Neural cell (in vitro differentiated cells): Measurements from ENCODE around the gene DENND1A. TPM values are rescaled to one million over a fixed set of nuclear protein-coding genes. Genes with fewer than 3 reads are reported as not detected.
A peak's percentile ranks its signal among the peaks of the same experiment; 100 is the strongest.

Source experiments
- H2AFZ ChIP-seq: fragments of 200-600, 300-800 bp; sonication (generic), shearing (Covaris generic); 2 replicates; pipeline ENCODE4 v1.6.0; 2014; ENCODE audit warnings: low read depth, mild to moderate bottlenecking, antibody characterized with exemption, low read length, moderate library complexity
- H3F3A ChIP-seq: fragments of 200-600 bp; shearing (Covaris generic); 2 replicates; pipeline ENCODE4 v1.6.1; 2016; ENCODE audit warnings: mild to moderate bottlenecking, moderate library complexity, mixed read lengths, antibody characterized with exemption, low read length; ENCODE audit not compliant: insufficient read depth, poor library complexity, severe bottlenecking
- H3K27ac ChIP-seq: fragments of 200-600, 300-800 bp; sonication (generic), shearing (Covaris generic); 2 replicates; pipeline ENCODE4 v1.5.1; 2014; ENCODE audit warnings: mild to moderate bottlenecking, low read length, moderate library complexity
- H3K27me3 ChIP-seq: fragments of 300-800, 200-600 bp; sonication (generic), shearing (Covaris generic); 2 replicates; pipeline ENCODE4 v1.6.0; 2014; ENCODE audit warnings: mild to moderate bottlenecking, low read depth, low read length, moderate library complexity; ENCODE audit not compliant: insufficient read depth
- H3K36me3 ChIP-seq: fragments of 300-800, 200-600 bp; sonication (generic), shearing (Covaris generic); 2 replicates; pipeline ENCODE4 v1.5.1; 2014; ENCODE audit warnings: mild to moderate bottlenecking, antibody characterized with exemption, low read length, moderate library complexity; ENCODE audit not compliant: insufficient read depth
- H3K4me2 ChIP-seq: fragments of 300-800, 200-600 bp; sonication (generic), shearing (Covaris generic); 2 replicates; pipeline ENCODE4 v1.6.0; 2014; ENCODE audit warnings: mild to moderate bottlenecking, low read length
- H3K4me3 ChIP-seq: fragments of 300-800, 200-600 bp; sonication (generic), shearing (Covaris generic); 2 replicates; pipeline ENCODE4 v1.5.1; 2014; ENCODE audit warnings: mild to moderate bottlenecking, low read length, moderate library complexity
- H3K79me2 ChIP-seq: fragments of 200-600 bp; shearing (Covaris generic); replicated peaks from 2 replicates; pipeline ENCODE4 v1.6.0; 2014; ENCODE audit warnings: mild to moderate bottlenecking, low read length, moderate library complexity; ENCODE audit not compliant: insufficient read depth
- H3K9ac ChIP-seq: fragments of 300-800, 200-600 bp; sonication (generic), shearing (Covaris generic); 2 replicates; pipeline ENCODE4 v1.6.1; 2016; ENCODE audit warnings: mild to moderate bottlenecking, low read length, mixed read lengths
- H3K9me2 ChIP-seq: fragments of 200-600 bp; shearing (Covaris generic); 2 replicates; pipeline ENCODE4 v1.6.1; 2016; ENCODE audit warnings: mild to moderate bottlenecking, low read length, mixed read lengths; ENCODE audit not compliant: insufficient read depth
- H3K9me3 ChIP-seq: fragments of 200-600, 300-800 bp; sonication (generic), shearing (Covaris generic); 2 replicates; pipeline ENCODE4 v1.6.1; 2016; ENCODE audit warnings: mild to moderate bottlenecking, mixed run types, low read length, moderate library complexity, mixed read lengths
- H4K20me1 ChIP-seq: fragments of 200-600 bp; shearing (Covaris generic); 2 replicates; pipeline ENCODE4 v1.6.1; 2016; ENCODE audit warnings: mild to moderate bottlenecking, mixed run types; ENCODE audit not compliant: insufficient read depth
- CTCF ChIP-seq: fragments of 450-650 bp; IDR thresholded peaks from 2 replicates; pipeline ENCODE4 v1.5.1; 2014; ENCODE audit warnings: antibody characterized with exemption, mild to moderate bottlenecking, moderate library complexity; ENCODE audit not compliant: poor library complexity, severe bottlenecking
- EP300 ChIP-seq: fragments of 450-650 bp; conservative IDR thresholded peaks from 2 replicates; pipeline ENCODE4 v1.6.1; 2014; ENCODE audit warnings: antibody characterized with exemption, mild to moderate bottlenecking, moderate library complexity; ENCODE audit not compliant: poor library complexity, severe bottlenecking
- EZH2 ChIP-seq: fragments of 200-600, 300-800 bp; shearing (Covaris generic), sonication (generic); IDR thresholded peaks from 2 replicates; pipeline ENCODE4 v1.6.1; 2014; ENCODE audit warnings: antibody characterized with exemption, low read length, borderline replicate concordance, mild to moderate bottlenecking; ENCODE audit not compliant: insufficient read depth, poor library complexity, severe bottlenecking
- MXI1 ChIP-seq: fragments of 450-650 bp; conservative IDR thresholded peaks from 2 replicates; pipeline ENCODE4 v1.6.1; 2014; ENCODE audit warnings: antibody characterized with exemption, mild to moderate bottlenecking; ENCODE audit not compliant: poor library complexity, severe bottlenecking
- POLR2AphosphoS5 ChIP-seq: IDR thresholded peaks from 2 replicates; pipeline ENCODE4 v1.6.1; 2012
- RAD21 ChIP-seq: fragments of 450-650 bp; conservative IDR thresholded peaks from 2 replicates; pipeline ENCODE4 v1.6.1; 2014; ENCODE audit warnings: antibody characterized with exemption, mild to moderate bottlenecking, moderate library complexity
- REST ChIP-seq: IDR thresholded peaks from 2 replicates; pipeline ENCODE4 v1.6.1; 2012; ENCODE audit warnings: borderline replicate concordance
- SMC3 ChIP-seq: fragments of 450-650 bp; conservative IDR thresholded peaks from 2 replicates; pipeline ENCODE4 v1.6.1; 2014; ENCODE audit warnings: antibody characterized with exemption, mild to moderate bottlenecking, moderate library complexity; ENCODE audit not compliant: poor library complexity
- TAF1 ChIP-seq: IDR thresholded peaks from 2 replicates; pipeline ENCODE4 v1.6.1; 2012; ENCODE audit warnings: low read depth
- polyA plus RNA-seq: library from polyadenylated mRNA; depleted of rRNA; stranded (reverse); fragments of >200 nt; gene quantifications from 2 replicates; pipeline ENCODE4 v1.2.3, GENCODE V29; 2014

The DENND1A gene
- polyA plus RNA-seq, 1 donor from 2014 or later = 2.3 TPM

GRCh38 chr9:123928533-123929176 lies 1.3 kb downstream of the DENND1A start:
- peak overlapping the region; percentile 87 for H3K4me2 ChIP-seq
- H3K79me2 ChIP-seq = peaks cover 46% of the 10 kb centered on the region
- H3K27me3 ChIP-seq = no peaks in the 10 kb centered on the region
- peak overlapping the region; percentile 69 for H3K9ac ChIP-seq
- no peaks in the 10 kb centered on the region for H3K9me2 ChIP-seq
- no peaks in the 10 kb centered on the region for H3K36me3 ChIP-seq
- no peak overlapping the region for H2AFZ ChIP-seq
- H3K4me3 ChIP-seq = peak overlapping the region; percentile 87
- TF ChIP-seq RAD21 (no peak), TAF1 (no peak), SMC3 (no peak), MXI1 (no peak), CTCF (no peak), POLR2AphosphoS5 (no peak), EP300 (no peak), REST (no peak), EZH2 (no peak)
- no peaks in the 10 kb centered on the region for H4K20me1 ChIP-seq
- H3F3A ChIP-seq = no peaks in the 10 kb centered on the region
- H3K27ac ChIP-seq = no peak overlapping the region
- peaks cover 2% of the 10 kb centered on the region for H3K9me3 ChIP-seq

- H4K20me1 ChIP-seq = no peaks in the 10 kb centered on the region
- TF ChIP-seq MXI1 = no peak
- TF ChIP-seq RAD21 = no peak
- TF ChIP-seq TAF1 = no peak
- TF ChIP-seq SMC3 = no peak
- TF ChIP-seq EZH2 = no peak
- no peak for TF ChIP-seq CTCF
- no peak for TF ChIP-seq EP300
- no peaks in the 10 kb centered on the region for H3K27me3 ChIP-seq
- no peaks in the 10 kb centered on the region for H3K9me2 ChIP-seq
- H3K9me3 ChIP-seq = peaks cover 5% of the 10 kb centered on the region
- no peak overlapping the region for H3K4me2 ChIP-seq
- no peaks in the 10 kb centered on the region for H3F3A ChIP-seq
- H3K4me3 ChIP-seq = peak overlapping the region; percentile 87
- H3K36me3 ChIP-seq = no peaks in the 10 kb centered on the region
- H2AFZ ChIP-seq = no peak overlapping the region
- no peak overlapping the region for H3K27ac ChIP-seq
- peaks cover 53% of the 10 kb centered on the region for H3K79me2 ChIP-seq
- no peak overlapping the region for H3K9ac ChIP-seq
Observed at GRCh38 chr9:123927625-123928532, 2.0 kb downstream of the DENND1A start.
